Measurements from ENCODE around the gene IFT22. TPM values are rescaled to one million over a fixed set of nuclear protein-coding genes. Genes with fewer than 3 reads are reported as not detected.

IFT22 gene
- total and polyA plus RNA-seq, 2 of the 8 experiments (the other 6 are each of a cell fraction or from before 2014, with no cell fraction given): 17.7 to 18.9 TPM

DNA sequence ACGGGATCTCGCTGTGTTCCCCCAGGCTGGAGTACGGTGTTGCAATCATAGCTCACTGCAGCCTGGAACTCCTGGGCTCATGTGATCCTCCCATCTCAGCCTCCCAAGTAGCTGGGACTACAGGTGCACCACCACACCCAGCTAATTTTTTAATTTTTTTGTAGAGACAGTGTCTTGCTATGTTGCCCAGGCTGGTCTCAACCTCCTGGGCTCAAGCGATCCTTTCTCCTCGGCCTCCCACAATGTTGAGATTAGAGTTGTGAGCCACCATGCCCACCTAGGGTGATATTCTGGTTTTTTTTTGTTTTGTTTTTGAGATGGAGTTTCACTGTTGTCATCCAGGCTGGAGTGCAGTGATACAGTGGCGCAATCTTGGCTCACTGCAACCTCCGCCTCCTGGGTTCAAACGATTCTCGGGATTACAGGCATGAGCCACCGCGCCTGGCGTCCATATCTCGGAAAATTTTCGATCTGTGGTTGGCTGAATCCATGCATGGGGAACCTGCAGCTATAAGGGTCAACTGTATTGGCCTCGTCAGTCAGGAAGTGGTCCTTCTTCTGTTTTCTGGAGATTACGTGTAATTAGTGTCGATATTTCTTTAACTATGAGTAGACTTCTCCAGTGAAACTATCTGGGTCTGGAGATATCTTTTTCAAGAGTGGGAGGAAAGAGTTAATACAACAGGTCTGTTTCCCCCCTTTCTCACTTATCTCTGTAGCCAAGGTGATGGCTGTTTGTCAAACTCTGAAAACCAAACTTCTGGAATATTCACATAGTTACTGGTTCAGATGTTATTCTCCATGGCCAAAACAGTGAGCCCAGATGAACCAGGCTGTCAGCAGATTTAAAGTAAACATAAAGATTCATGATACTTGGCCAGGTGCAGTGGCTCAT is 55.7 kb downstream of the IFT22 start:
- Histone ChIP-seq H2BK15ac (ENCODE audit: low read length) (no peak overlapping the region), H3K27me3 (replicated peaks in 1 of 4; ENCODE audit: control insufficient read depth in 3 of 4, extremely low read depth in 1 of 4, insufficient read depth in 3 of 4, low read length in 3 of 4) (no peaks in the 10 kb centered on the region), H3K9me3 (ENCODE audit: insufficient read depth in 2 of 2, low read depth in 1 of 2, low read length in 1 of 2) (no peaks in the 10 kb centered on the region), H3K23me2 (ENCODE audit: low read depth, low read length) (no peaks in the 10 kb centered on the region), H2BK12ac (ENCODE audit: low read depth, low read length) (no peak overlapping the region), H2AFZ (ENCODE audit: low read length) (no peak overlapping the region), H2BK120ac (replicated peaks; ENCODE audit: low read depth, low read length) (no peak overlapping the region), H4K5ac (ENCODE audit: insufficient read length, low read depth, low read length) (no peak overlapping the region), H3K36me3 (ENCODE audit: control insufficient read depth in 2 of 4, insufficient read depth in 4 of 4, low read length in 3 of 4) (no peaks in the 10 kb centered on the region), H2BK5ac (ENCODE audit: low read depth, low read length) (no peak overlapping the region), H3K18ac (ENCODE audit: extremely low read depth, low read length) (no peak overlapping the region), H3K9ac (replicated peaks in 1 of 4; ENCODE audit: extremely low read depth in 1 of 4, low read depth in 3 of 4, low read length in 3 of 4) (no peak overlapping the region), H3K4me2 (ENCODE audit: insufficient read depth in 1 of 2, low read depth in 2 of 2, low read length in 2 of 2) (no peak overlapping the region), H3K23ac (ENCODE audit: insufficient read length) (no peak overlapping the region), H3K4me1 (replicated peaks in 1 of 4; ENCODE audit: control insufficient read depth in 3 of 4, insufficient read depth in 4 of 4, low read length in 3 of 4) (peaks cover 0 to 3% (median 0%) of the 10 kb centered on the region in 4 experiments; a peak in 1 of 7 replicates), H3K79me1 (ENCODE audit: low read depth, low read length) (no peaks in the 10 kb centered on the region), H3K56ac (replicated peaks; ENCODE audit: insufficient read length, low read depth, low read length) (no peak overlapping the region), H4K8ac (ENCODE audit: extremely low read depth, insufficient read depth, low read length) (no peak overlapping the region), H3K4me3 (ENCODE audit: extremely low read depth in 1 of 4, insufficient read depth in 2 of 4, low read depth in 3 of 4, low read length in 4 of 4) (no peak overlapping the region), H3K79me2 (ENCODE audit: control insufficient read depth in 1 of 2, insufficient read depth in 2 of 2, low read length in 2 of 2) (no peaks in the 10 kb centered on the region), H3K14ac (ENCODE audit: insufficient read length) (no peak overlapping the region), H2BK20ac (ENCODE audit: low read length) (no peak overlapping the region), H4K20me1 (replicated peaks in 1 of 2; ENCODE audit: control insufficient read depth in 1 of 2, insufficient read depth in 2 of 2, low read length in 2 of 2) (no peaks in the 10 kb centered on the region), H3K27ac (ENCODE audit: low read depth, low read length) (no peak overlapping the region), H2AK5ac (ENCODE audit: low read depth, low read length) (no peak overlapping the region), H4K91ac (replicated peaks; ENCODE audit: insufficient read length, low read length) (no peak overlapping the region), H3K4ac (replicated peaks; ENCODE audit: insufficient read length, low read depth, low read length) (no peak overlapping the region)
- DNase-seq (ENCODE audit: low read depth in 1 of 2, low spot score in 2 of 2) (no peak), FAIRE-seq (no peak)
- POLR2A ChIA-PET (ENCODE audit: partially characterized antibody): interaction anchor here (0.5 to 3.1 kb wide), 10 partner anchors 9 to 61 kb away, joined by 3 to 16 read pairs (median 4); partner anchors contain the start of gene FIS1
- 82% methylated on average over 17 of the region's 17 CpGs; no CpG with 5 or more reads in 1 of the 2 experiments for WGBS, 2 experiments (ENCODE audit: extremely low coverage in 1 of 2, insufficient coverage in 1 of 2, insufficient read length in 1 of 2, insufficient replicate concordance in 2 of 2, low coverage in 1 of 2, low lambda C conversion rate in 2 of 2, missing lambda C conversion rate in 1 of 2)
- TF ChIP-seq, protein P1, sequence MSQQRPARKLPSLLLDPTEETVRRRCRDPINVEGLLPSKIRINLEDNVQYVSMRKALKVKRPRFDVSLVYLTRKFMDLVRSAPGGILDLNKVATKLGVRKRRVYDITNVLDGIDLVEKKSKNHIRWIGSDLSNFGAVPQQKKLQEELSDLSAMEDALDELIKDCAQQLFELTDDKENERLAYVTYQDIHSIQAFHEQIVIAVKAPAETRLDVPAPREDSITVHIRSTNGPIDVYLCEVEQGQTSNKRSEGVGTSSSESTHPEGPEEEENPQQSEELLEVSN (IDR thresholded peaks at IDR 0.05): no peak
- no peak for TF ChIP-seq EGR1 (IDR thresholded peaks at IDR 0.05; ENCODE audit: borderline replicate concordance, low read depth, low read length)
- no peak for TF ChIP-seq KDM4A (IDR thresholded peaks at IDR 0.05; ENCODE audit: low read depth, low read length, severe bottlenecking)
- TF ChIP-seq, protein P2, sequence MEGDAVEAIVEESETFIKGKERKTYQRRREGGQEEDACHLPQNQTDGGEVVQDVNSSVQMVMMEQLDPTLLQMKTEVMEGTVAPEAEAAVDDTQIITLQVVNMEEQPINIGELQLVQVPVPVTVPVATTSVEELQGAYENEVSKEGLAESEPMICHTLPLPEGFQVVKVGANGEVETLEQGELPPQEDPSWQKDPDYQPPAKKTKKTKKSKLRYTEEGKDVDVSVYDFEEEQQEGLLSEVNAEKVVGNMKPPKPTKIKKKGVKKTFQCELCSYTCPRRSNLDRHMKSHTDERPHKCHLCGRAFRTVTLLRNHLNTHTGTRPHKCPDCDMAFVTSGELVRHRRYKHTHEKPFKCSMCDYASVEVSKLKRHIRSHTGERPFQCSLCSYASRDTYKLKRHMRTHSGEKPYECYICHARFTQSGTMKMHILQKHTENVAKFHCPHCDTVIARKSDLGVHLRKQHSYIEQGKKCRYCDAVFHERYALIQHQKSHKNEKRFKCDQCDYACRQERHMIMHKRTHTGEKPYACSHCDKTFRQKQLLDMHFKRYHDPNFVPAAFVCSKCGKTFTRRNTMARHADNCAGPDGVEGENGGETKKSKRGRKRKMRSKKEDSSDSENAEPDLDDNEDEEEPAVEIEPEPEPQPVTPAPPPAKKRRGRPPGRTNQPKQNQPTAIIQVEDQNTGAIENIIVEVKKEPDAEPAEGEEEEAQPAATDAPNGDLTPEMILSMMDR (IDR thresholded peaks at IDR 0.05; ENCODE audit: control extremely low read depth in 1 of 3, insufficient read depth in 1 of 3, low read depth in 1 of 3, low read length in 3 of 3): no peak
- CTCF ChIA-PET (ENCODE audit: partially characterized antibody): interaction anchor here (0.6 to 2.9 kb wide), 6 partner anchors 17 to 47 kb away, joined by 3 to 12 read pairs (median 4); partner anchors contain the start of gene CLDN15

All from H1 (cell line).